GM18870 (cell line): ENCODE results near the gene FGF12.

Experiments used
- ATAC-seq: cut with Tn5 transposase; IDR thresholded peaks from one replicate; pipeline ENCODE4 v1.9.1; 2021; ENCODE audit warnings: moderate library complexity; ENCODE audit not compliant: unreplicated experiment

FGF12 gene

DNA sequence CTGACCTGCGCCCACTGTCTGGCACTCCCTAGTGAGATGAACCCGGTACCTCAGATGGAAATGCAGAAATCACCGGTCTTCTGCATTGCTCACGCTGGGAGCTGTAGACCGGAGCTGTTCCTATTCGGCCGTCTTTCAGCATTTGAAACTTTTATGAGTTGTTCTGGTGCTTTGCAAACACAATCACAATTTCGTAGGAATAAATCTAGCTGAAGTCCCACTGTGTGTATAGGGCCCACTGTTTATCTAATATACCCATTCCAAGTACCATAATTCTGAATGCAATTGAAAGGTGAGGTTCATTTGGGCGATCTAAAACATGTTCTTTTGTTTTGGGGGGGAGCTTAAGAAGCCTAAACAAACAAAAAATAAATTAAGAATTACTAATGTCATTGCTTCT, 572.1 kb downstream of the FGF12 start:
- ATAC-seq, result no peak

DNA sequence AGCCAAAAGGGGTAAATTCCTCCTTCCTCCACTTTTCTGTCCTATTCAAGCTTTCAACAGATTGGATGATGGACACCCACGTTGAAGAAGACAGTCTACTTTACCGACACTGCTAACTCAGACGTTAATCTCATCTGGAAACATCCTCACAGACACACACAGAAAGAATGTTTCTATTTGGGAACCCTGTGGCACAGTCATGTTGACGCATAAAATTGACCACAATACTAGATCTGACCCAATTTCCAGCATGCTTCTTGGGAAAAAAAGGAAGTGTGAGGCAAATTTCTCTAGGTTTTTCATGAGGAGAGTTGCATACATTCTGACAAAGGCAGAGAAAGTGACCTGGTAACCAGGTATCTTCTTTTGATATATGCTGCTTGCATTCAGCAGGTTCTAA, 594.1 kb downstream of the FGF12 start:
- ATAC-seq, result no peak

DNA sequence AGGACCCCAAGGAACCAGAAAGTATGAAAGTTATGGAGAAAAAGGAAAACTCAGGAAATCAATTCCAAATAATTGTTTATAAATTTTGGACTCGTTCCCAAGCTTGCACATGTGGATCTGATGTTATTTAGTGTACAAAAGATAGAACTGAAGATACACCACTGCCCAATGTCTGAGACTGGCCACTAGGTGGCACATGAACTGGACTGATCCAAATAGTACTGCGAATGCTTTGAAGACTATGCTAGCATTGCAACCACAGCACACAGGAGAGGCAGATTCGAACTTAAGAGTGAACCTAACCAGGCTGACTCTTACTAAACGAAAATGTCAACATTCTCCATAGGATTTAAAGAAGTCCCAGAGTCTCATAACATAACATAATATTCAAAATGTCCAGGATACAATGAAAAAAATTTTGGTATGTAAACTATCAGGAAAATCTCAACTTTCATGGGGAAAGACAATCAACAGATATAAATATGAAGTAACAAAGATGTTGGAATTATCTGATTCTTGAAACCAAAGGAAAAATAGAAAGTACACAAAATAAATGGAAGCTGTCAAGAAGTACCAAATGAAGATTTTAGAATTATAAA, 596.7 kb downstream of the FGF12 start:
- peak; percentile 57 for ATAC-seq

DNA sequence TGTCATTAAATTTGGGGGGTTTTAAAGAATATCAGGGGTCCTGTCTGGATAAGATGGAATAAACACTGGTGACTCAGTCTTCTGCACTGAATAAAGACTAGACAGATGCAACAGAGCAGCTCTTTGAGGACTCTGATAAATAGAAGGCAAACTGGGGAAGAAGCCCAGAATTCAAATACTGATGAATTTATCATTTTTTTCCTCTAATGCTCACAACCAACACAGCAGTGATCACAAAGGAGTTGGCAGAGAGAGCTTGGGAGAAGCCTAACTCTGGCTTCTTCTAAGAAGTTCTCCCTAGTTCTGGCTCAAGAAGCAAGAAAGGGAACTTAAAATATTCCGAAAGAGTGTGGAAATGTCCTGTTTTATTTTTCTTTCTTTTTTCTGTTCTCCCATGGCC, 597.8 kb downstream of the FGF12 start:
- ATAC-seq, result no peak

DNA sequence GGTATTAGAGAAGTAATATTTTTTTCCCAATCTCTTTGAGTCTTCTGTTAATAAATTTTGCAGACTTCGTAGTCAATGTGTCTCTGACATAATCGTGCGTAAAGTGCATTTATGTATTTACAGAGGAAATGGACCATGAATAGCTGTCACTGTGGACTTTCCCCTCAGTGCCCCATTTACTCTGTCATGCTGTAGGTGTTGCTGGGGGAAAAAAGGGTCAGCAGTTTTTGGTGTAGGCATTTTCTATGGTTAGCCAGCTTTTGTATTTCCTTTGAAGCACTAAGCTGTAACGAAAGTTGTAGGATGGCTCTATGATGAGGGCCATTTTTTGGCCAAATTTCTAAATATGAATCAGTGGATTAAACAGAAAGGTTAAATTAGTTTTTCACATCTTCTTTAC, 598.4 kb downstream of the FGF12 start:
- ATAC-seq, result peak; percentile 76

DNA sequence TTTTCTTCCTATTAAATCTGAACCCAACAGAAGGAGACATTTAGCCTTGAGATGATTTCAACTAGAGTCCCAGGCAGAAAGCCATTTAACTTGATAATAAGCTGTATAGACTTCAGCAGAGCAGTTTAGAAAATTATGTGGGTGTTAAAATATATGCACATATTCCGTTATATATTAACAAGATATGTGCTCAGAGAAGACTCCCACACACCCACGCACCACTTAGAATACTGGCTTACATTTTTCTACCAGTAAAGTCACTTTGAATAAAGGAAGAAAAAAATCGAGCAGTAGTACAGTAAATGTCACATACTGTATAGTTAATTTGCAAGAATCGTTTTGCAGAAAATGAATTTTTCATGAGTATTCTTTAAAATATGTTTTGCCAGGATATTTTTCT, 599.3 kb downstream of the FGF12 start:
- ATAC-seq, result no peak

DNA sequence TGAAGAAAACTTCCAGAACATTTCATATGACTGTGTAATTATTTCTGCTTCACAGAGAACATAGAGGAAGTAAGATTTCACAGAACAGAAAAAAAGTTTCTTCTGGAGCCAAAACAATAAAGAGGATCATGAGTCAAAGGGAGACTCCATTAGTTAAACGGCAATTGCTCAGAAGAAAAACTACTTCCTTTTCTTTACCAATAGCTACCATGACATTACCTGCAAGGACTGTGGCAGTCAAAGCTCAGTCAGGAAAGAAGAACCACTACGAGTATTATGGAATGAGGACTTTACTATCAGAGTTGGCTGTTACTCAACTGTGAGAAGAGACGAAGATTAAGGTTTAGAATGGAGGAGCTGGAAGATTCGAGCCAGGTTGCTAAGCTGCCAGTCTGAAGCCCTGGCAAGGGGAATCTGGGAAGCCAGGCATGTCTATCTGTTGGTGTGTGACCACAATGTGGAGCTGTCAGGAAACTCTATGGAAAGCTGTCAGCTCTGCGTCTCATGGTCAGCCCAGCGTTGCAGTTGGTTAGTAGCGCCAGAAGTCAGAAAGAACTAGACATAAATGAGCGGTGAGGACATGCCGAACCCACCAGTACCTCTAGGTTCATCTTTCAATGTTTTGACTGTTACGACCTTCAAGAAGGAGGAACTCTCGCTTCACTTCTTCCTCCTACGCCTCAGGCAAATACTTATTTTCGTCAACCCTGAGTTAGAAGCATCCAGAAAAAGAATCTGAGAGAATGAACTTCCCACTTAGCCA, 604.3 kb downstream of the FGF12 start:
- ATAC-seq, result peak; percentile 91

DNA sequence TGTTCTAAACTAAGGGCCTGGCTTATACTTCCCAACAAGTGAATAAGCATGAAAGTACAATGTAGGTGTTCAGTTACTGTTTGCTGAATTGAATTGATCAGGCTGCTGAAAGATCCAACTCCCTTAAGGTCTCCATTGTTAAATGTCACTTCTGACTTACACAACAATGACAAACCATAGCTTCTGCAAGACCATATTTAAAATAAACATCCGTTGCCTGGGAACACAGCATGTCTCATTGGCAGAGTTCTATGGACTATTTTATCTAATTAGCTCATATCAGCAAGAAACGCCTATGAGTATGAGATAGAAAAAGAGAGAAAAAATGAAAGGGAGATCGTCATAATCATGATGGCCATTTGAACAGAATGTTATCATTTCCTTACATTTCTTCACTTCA, 605.4 kb downstream of the FGF12 start:
- no peak for ATAC-seq

DNA sequence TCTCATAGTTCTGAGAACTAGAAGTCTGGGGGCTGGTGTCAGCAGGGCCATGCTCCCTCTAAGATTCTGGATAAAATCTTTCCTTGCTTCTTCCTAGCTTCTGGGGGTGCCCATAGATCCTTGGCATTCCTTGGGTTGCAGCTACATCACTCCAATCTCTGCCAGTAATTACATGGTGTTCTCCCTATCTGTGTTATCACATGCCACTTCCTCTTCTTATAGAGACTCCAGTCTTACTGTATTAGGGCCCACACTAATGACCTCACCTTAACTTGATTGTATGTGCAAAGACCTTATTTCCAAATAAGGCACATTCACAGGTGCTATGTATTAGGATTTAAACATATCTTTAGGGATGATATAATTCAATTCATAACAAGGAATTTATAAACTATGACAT, 618.5 kb downstream of the FGF12 start:
- no peak for ATAC-seq

DNA sequence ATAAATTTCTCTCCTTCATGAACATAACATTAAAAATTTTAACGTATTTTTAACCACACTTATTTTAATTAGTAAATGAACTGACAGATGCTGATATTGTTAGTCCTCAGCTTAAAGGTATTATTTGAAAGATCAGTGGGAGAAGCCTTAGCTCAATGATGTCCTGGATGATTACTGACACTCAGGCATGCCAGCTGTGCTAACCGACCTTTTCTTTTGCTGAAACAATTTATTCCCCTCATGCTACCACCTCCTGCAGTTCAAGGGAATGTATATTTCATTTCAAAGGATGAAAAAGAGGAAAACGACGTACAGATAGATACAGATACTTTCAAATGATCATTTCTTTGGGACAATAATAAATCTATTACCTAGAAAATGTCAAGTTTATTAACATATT, 620.8 kb downstream of the FGF12 start:
- no peak for ATAC-seq

DNA sequence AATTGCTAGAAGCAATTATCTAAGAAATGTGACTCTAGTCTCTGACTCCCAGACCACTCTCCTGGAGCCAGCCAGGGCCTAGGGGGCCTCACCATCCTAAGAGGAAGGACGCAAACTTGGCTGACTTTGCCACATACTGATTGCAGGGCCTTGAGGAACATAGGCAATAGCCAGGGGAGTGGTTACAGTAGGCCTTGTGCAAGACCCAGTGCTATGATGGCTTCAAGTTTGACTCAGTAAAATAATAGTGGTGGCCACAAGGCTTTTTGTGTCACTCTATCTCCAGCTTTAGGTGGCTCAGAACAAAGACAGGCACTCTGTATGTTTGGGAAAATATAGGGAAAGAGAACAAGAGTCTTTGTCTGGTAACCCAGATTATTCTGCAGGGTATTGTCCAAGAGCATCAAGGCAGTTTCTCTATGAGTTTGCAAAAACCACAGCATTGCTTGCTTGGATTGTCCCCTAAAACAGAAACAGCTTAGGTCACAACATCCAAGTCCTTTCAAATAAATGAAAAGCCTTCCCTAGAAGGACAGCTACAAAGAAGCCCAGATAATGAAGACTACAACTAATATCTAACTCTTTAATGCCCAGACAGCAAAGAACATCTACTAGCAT, 634.8 kb downstream of the FGF12 start:
- peak; percentile 73 for ATAC-seq

DNA sequence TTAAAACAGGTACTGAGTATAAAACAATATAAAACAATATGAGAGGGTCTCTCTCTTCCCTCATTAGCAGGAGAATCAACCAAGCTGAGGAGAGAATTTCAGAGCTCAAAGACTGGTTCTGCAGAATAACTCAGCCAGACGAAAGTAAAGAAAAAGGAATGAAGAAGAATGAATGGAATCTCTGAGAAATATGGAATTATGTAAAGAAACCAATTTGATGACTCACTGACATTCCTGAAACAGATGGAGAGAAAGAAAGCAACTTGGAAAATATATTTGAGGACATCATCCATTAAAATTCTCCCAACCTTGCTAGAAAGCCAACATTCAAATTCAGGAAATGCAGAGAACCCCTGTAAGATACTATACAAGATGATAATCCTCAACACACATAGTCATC, 635.5 kb downstream of the FGF12 start:
- ATAC-seq, result no peak

DNA sequence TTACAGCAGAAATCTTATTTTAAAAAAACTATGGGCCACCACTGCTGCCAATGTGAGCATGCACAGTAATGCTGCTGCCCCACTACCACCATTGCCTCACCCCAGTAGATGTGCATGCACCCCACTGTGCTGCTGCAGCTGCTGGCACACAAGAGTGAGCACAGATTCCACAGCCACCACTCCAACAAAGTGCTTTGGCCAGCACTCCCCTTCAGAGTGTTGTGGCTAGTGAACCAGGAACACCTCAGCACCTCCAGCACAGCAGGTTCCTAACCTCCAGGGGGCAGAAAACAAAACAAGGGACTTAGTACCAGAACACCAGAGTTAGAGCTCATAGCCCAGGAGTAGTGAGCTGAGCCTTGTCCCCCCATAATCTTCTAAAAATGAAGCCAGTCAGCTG, 636.8 kb downstream of the FGF12 start:
- ATAC-seq, result peak; percentile 54
